ENCODE results near the gene STAT5B.

DNA sequence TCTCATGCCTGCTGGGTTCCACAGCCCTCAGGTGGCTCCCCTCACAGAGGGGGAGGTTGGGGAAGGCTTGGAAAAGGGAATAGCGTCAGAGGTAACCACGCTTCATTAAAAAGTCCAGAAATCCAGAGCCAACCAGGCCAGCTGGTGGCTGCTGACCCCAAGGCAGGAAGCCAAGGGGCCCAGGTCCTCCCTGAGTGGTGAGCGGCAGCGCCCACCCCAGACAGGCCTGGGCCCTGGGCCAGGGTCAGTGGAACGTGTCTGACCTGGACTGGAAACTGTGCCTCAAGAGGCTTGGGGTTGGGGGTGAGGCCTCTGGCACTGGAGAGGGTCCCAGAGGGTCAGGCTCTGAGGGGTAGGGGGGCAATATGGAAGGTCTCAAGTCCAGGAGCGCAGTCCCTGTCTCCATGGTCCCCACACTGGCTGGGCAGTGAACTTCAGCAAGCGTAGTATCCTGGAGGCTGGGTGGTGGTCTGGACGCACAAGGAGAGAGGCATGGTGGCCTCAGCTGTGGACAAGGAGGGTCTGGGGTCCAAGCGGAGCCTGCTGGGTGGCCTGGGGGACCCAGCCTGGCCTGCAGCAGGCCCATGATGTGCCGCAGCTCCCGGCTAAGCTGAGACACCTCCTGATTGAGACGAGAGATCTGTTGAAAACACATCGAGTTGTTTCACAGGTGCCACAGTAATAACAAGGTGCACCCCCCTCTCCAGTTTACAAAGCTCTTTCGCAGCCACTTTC lies 116.2 kb downstream of the STAT5B start:
- TF ChIP-seq, protein P1, sequence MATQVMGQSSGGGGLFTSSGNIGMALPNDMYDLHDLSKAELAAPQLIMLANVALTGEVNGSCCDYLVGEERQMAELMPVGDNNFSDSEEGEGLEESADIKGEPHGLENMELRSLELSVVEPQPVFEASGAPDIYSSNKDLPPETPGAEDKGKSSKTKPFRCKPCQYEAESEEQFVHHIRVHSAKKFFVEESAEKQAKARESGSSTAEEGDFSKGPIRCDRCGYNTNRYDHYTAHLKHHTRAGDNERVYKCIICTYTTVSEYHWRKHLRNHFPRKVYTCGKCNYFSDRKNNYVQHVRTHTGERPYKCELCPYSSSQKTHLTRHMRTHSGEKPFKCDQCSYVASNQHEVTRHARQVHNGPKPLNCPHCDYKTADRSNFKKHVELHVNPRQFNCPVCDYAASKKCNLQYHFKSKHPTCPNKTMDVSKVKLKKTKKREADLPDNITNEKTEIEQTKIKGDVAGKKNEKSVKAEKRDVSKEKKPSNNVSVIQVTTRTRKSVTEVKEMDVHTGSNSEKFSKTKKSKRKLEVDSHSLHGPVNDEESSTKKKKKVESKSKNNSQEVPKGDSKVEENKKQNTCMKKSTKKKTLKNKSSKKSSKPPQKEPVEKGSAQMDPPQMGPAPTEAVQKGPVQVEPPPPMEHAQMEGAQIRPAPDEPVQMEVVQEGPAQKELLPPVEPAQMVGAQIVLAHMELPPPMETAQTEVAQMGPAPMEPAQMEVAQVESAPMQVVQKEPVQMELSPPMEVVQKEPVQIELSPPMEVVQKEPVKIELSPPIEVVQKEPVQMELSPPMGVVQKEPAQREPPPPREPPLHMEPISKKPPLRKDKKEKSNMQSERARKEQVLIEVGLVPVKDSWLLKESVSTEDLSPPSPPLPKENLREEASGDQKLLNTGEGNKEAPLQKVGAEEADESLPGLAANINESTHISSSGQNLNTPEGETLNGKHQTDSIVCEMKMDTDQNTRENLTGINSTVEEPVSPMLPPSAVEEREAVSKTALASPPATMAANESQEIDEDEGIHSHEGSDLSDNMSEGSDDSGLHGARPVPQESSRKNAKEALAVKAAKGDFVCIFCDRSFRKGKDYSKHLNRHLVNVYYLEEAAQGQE (IDR thresholded peaks at IDR 0.05; ENCODE audit: insufficient read depth in 1 of 2, low read depth in 2 of 2, low read length in 1 of 2) = no peak
- no peak for TF ChIP-seq POLR2AphosphoS5 (IDR thresholded peaks at IDR 0.05; ENCODE audit: low read depth, low read length)
- TF ChIP-seq CTCF (IDR thresholded peaks at IDR 0.05) = no peak
- TF ChIP-seq TCF7L2 (IDR thresholded peaks at IDR 0.05; ENCODE audit: low read depth, low read length) = no peak
